GM12878 (cell line): Measurements from ENCODE around the gene KDM4F. TPM values are rescaled to one million over a fixed set of nuclear protein-coding genes. Genes with fewer than 3 reads are reported as not detected.

ENCODE experiments used
- ATAC-seq: fragments of 200-7000 bp; cut with Tn5 transposase; 3 replicates; pipeline ENCODE4 v1.9.1; 2020; ENCODE audit warnings: mild to moderate bottlenecking, moderate library complexity
- BruUV-seq: library from RNA; stranded (reverse); fragments of 400-500 nt; replicated peaks from 2 replicates; lab custom pipeline; 2021; lab: Mats Ljungman, UMichigan
- CTCF ChIA-PET: fragments of 300-600 bp; sonication (Branson Sonifier 250); formaldehyde crosslinking; extraction: SDS; loops from one replicate; lab custom pipeline; 2021; ENCODE audit warnings: inconsistent platforms; lab: Yijun Ruan, JAX
- POLR2A ChIA-PET: fragments of 350-600 bp; formaldehyde crosslinking; extraction: SDS; loops from one replicate; lab custom pipeline; 2021; ENCODE audit warnings: inconsistent platforms; lab: Charles Lee
- RAD21 ChIA-PET: fragments of 300-600 bp; sonication (Branson Sonifier 250); formaldehyde crosslinking; loops from one replicate; lab custom pipeline; 2023; ENCODE audit warnings: antibody characterized with exemption; ENCODE audit not compliant: unreplicated experiment; lab: Charles Lee
- SMC1A ChIA-PET: fragments of 300-600 bp; sonication (Branson Sonifier 250); formaldehyde crosslinking; loops from one replicate; lab custom pipeline; 2023; ENCODE audit not compliant: unreplicated experiment, uncharacterized antibody; lab: Charles Lee
- DNase-seq: peaks from one replicate; pipeline ENCODE4 v3.0.0-alpha.2; 2011; ENCODE audit warnings: low read depth, low spot score
- FAIRE-seq: peaks from 3 replicates; lab custom pipeline; 2011; peaks lifted over from hg19 to GRCh38; lab: Jason Lieb, UNC
- H2AFZ ChIP-seq: 2 replicates; pipeline ENCODE4 v1.6.0; 2011; ENCODE audit warnings: low read depth, low read length, control low read depth; ENCODE audit not compliant: control insufficient read depth
- H3K27ac ChIP-seq: 2 replicates; pipeline ENCODE4 v1.5.1; 2011; ENCODE audit warnings: control low read depth; ENCODE audit not compliant: control insufficient read depth, insufficient read depth
- H3K27me3 ChIP-seq, 2 experiments: replicated peaks in 1 of 2; 2 replicates each; pipeline versions ENCODE4 v1.6.0 to v1.6.1; 2011; ENCODE audit warnings: low read length in 1 of 2; ENCODE audit not compliant: control insufficient read depth in 2 of 2, insufficient read depth in 2 of 2
- H3K36me3 ChIP-seq, 2 experiments: 2 replicates each; pipeline ENCODE4 v1.5.1; 2011; ENCODE audit warnings: low read length in 1 of 2; ENCODE audit not compliant: control insufficient read depth in 2 of 2, insufficient read depth in 2 of 2
- H3K4me1 ChIP-seq: 2 replicates; pipeline ENCODE4 v1.6.1; 2011; ENCODE audit warnings: mild to moderate bottlenecking, low read length, moderate library complexity, mixed read lengths; ENCODE audit not compliant: control insufficient read depth, insufficient read depth
- H3K4me2 ChIP-seq: 2 replicates; pipeline ENCODE4 v1.6.0; 2011; ENCODE audit warnings: control low read depth; ENCODE audit not compliant: control insufficient read depth, insufficient read depth
- H3K4me3 ChIP-seq: fragments of 200-600 bp; sonication (generic); 2 replicates; pipeline ENCODE4 v1.5.1; 2016
- H3K79me2 ChIP-seq: 2 replicates; pipeline ENCODE4 v1.6.0; 2011; ENCODE audit warnings: low read length; ENCODE audit not compliant: control insufficient read depth, insufficient read depth
- H3K9ac ChIP-seq: 2 replicates; pipeline ENCODE4 v1.8.0; 2011; ENCODE audit warnings: low read length, control low read depth, mixed read lengths; ENCODE audit not compliant: control insufficient read depth, insufficient read depth
- H3K9me3 ChIP-seq: replicated peaks from 3 replicates; pipeline ENCODE4 v1.5.1; 2011; ENCODE audit warnings: mild to moderate bottlenecking, low read length; ENCODE audit not compliant: control insufficient read depth, insufficient read depth
- H4K20me1 ChIP-seq: 2 replicates; pipeline ENCODE4 v1.6.0; 2011; ENCODE audit not compliant: control insufficient read depth, insufficient read depth
- BCL3 ChIP-seq: IDR thresholded peaks from 2 replicates; pipeline ENCODE4 v1.6.1; 2011; ENCODE audit warnings: borderline replicate concordance, low read depth, mild to moderate bottlenecking, moderate library complexity, low read length; ENCODE audit not compliant: insufficient read depth, poor library complexity, severe bottlenecking
- EED ChIP-seq: sonication (generic); IDR thresholded peaks from 2 replicates; pipeline ENCODE4 v1.6.1; 2016; ENCODE audit warnings: antibody characterized with exemption, low read depth
- IRF3 ChIP-seq: fragments of 450-650 bp; IDR thresholded peaks from 2 replicates; pipeline ENCODE4 v1.6.1; 2014; ENCODE audit warnings: mild to moderate bottlenecking
- MAX ChIP-seq: IDR thresholded peaks from 2 replicates; pipeline ENCODE4 v1.6.1; 2012; ENCODE audit warnings: low read depth, low read length, improper control_type of control experiment
- NR2F1 ChIP-seq: fragments of 450-650 bp; conservative IDR thresholded peaks from 2 replicates; pipeline ENCODE4 v1.6.1; 2017; ENCODE audit warnings: mild to moderate bottlenecking
- PBX3 ChIP-seq: IDR thresholded peaks from 2 replicates; pipeline ENCODE4 v1.6.1; 2011; ENCODE audit warnings: mild to moderate bottlenecking, low read depth, low read length, moderate library complexity; ENCODE audit not compliant: insufficient replicate concordance
- RAD21 ChIP-seq: IDR thresholded peaks from 2 replicates; pipeline ENCODE4 v1.6.1; 2011; ENCODE audit warnings: mild to moderate bottlenecking, low read depth, low read length, moderate library complexity; ENCODE audit not compliant: insufficient read depth
- SREBF2 ChIP-seq: IDR thresholded peaks from 2 replicates; pipeline ENCODE4 v1.6.1; 2012; ENCODE audit warnings: mild to moderate bottlenecking, low read length
- STAT3 ChIP-seq: IDR thresholded peaks from 2 replicates; pipeline ENCODE4 v1.6.1; 2011; ENCODE audit warnings: low read depth, low read length, improper control_type of control experiment
- WGBS: methylation state at CpG from one replicate; pipeline ENCODE4 v1.1.6; 2016; ENCODE audit warnings: low lambda C conversion rate; ENCODE audit not compliant: insufficient replicate concordance, insufficient coverage; ENCODE audit errors: missing lambda C conversion rate; 5-methylcytosine and 5-hydroxymethylcytosine counted together
- in situ Hi-C: fragments of 300-500 bp; cut with MboI; formaldehyde crosslinking; loops from 9 replicates; pipeline ENCODE4 v1.14.3; 2018; ENCODE audit warnings: mixed read lengths
- intact Hi-C: fragments of 100-400 bp; cut with micrococcal nuclease; formaldehyde crosslinking; loops from one replicate; pipeline ENCODE4 v1.14.2; 2022; ENCODE audit not compliant: unreplicated experiment
- polyA plus RNA-seq, 11 experiments: library from polyadenylated mRNA; depleted of rRNA in 4 of 11; unstranded in 6 of 11; stranded (reverse) in 5 of 11; fragments of >200 nt; fragmentation: Nextera tagmentation in 4 of 11; fragmentation: Illumina TruSeq in 1 of 11; extraction: Ambion mirVana in 4 of 11; extraction: Trizol in 1 of 11; gene quantifications; 1 replicate in 1 of 11; 2 replicates in 10 of 11; pipeline versions ENCODE4 v1.2.1 to v1.2.3, GENCODE V29; 2011 to 2016; ENCODE audit warnings: inconsistent platforms in 2 of 11, missing spikeins in 2 of 11, low read depth in 1 of 11
- total RNA-seq, 4 experiments: library from RNA; depleted of rRNA in 3 of 4; stranded (reverse); fragments of >200 nt in 3 of 4; fragmentation: Illumina TruSeq in 1 of 4; extraction: Trizol in 1 of 4; gene quantifications; 2 replicates each; pipeline versions ENCODE4 v1.2.1 to v1.2.3, GENCODE V29; 2013 to 2021

Gene KDM4F
- total and polyA plus RNA-seq, 10 of the 15 experiments (the other 5 are each of a cell fraction or from before 2014, with no cell fraction given), result not detected

- POLR2A ChIA-PET, result no interaction called here
Observed at GRCh38 chr11:95042239-95042638, 7.0 kb upstream of the KDM4F start.

More at GRCh38 chr11:95042239-95042638, 7.0 kb upstream of the KDM4F start:
- H3K27me3 ChIP-seq, result peaks cover 0 to 3% of the 10 kb centered on the region in 2 experiments; a peak in 3 of 4 replicates
- no TSS peak for BruUV-seq
- DNase-seq, result no peak
- in situ Hi-C loops (no loop called here), intact Hi-C loops (no loop called here)
- 50% methylated on average over 1 of the region's 1 CpG for WGBS
- no peak for TF ChIP-seq MAX
- no peak for TF ChIP-seq PBX3
- TF ChIP-seq RAD21, result no peak
- TF ChIP-seq STAT3, result no peak
- no peak for TF ChIP-seq BCL3
- TF ChIP-seq NR2F1, result no peak
- TF ChIP-seq IRF3, result no peak
- TF ChIP-seq SREBF2, result no peak
- no peak for TF ChIP-seq EED
- no peak for ATAC-seq
- H3K36me3 ChIP-seq, result no peaks in the 10 kb centered on the region
- SMC1A ChIA-PET, result no interaction called here
- no peaks in the 10 kb centered on the region for H3K4me1 ChIP-seq
- RAD21 ChIA-PET, result no interaction called here
- H3K9me3 ChIP-seq, result no peaks in the 10 kb centered on the region
- H3K4me3 ChIP-seq, result no peak overlapping the region
- no peaks in the 10 kb centered on the region for H3K79me2 ChIP-seq
- H3K9ac ChIP-seq, result no peak overlapping the region
- FAIRE-seq, result no peak
- no peak overlapping the region for H3K4me2 ChIP-seq
- H4K20me1 ChIP-seq, result no peaks in the 10 kb centered on the region
- H3K27ac ChIP-seq, result no peak overlapping the region
- H2AFZ ChIP-seq, result no peak overlapping the region
- CTCF ChIA-PET, result no interaction called here
